Astrocyte of the cerebellum (primary cell): ENCODE results near the gene RPL38.

Experiments
- DNase-seq: peaks from one replicate; pipeline ENCODE4 v3.0.0-alpha.2; 2011; ENCODE audit warnings: low read depth
- H3K4me3 ChIP-seq: 2 replicates; pipeline ENCODE4 v1.5.1; 2011; ENCODE audit warnings: mild to moderate bottlenecking, low read depth, low read length, moderate library complexity
- CTCF ChIP-seq: IDR thresholded peaks from 2 replicates; pipeline ENCODE4 v1.5.1; 2012; ENCODE audit warnings: low read length, low read depth, moderate library complexity, mild to moderate bottlenecking; ENCODE audit errors: missing control alignments
- in situ Hi-C: cut with HindIII; loops from 2 replicates; pipeline ENCODE4 v1.10.0; 2017; ENCODE audit warnings: low sequenced_read_pairs

Gene RPL38

GRCh38 chr17:74205274-74205673 is 1.8 kb downstream of the RPL38 start:
- no peak for TF ChIP-seq CTCF
- no peak overlapping the region for H3K4me3 ChIP-seq
- in situ Hi-C loops, result no loop called here
- DNase-seq, result no peak

- no peak for DNase-seq
- in situ Hi-C loops, result no loop called here
- H3K4me3 ChIP-seq, result no peak overlapping the region
- no peak for TF ChIP-seq CTCF
These were observed 2.9 kb downstream of the RPL38 start for GRCh38 chr17:74206332-74206818.

- peak; percentile 99 for TF ChIP-seq CTCF
- no peak overlapping the region for H3K4me3 ChIP-seq
- no peak for DNase-seq
- in situ Hi-C loops, result no loop called here
These were observed 7.0 kb downstream of the RPL38 start for GRCh38 chr17:74210191-74211140.

GRCh38 chr17:74211141-74211911 is 7.8 kb downstream of the RPL38 start:
- H3K4me3 ChIP-seq, result peak overlapping the region; percentile 54
- TF ChIP-seq CTCF, result no peak
- no peak for DNase-seq
- in situ Hi-C loops, result no loop called here

GRCh38 chr17:74211912-74212208 is 8.4 kb downstream of the RPL38 start:
- DNase-seq, result no peak
- peak overlapping the region; percentile 54 for H3K4me3 ChIP-seq
- in situ Hi-C loops, result no loop called here
- no peak for TF ChIP-seq CTCF

- in situ Hi-C loops, result no loop called here
- H3K4me3 ChIP-seq, result peak overlapping the region; percentile 54
- DNase-seq, result no peak
- TF ChIP-seq CTCF, result no peak
These were observed 8.9 kb downstream of the RPL38 start for GRCh38 chr17:74212209-74212912.
